GM21360 (cell line): ENCODE measurements around the gene GMDS.

Source experiments
- ATAC-seq: cut with Tn5 transposase; IDR thresholded peaks from one replicate; pipeline ENCODE4 v1.9.1; 2021; ENCODE audit warnings: mild to moderate bottlenecking, moderate library complexity; ENCODE audit not compliant: unreplicated experiment

Gene GMDS

DNA sequence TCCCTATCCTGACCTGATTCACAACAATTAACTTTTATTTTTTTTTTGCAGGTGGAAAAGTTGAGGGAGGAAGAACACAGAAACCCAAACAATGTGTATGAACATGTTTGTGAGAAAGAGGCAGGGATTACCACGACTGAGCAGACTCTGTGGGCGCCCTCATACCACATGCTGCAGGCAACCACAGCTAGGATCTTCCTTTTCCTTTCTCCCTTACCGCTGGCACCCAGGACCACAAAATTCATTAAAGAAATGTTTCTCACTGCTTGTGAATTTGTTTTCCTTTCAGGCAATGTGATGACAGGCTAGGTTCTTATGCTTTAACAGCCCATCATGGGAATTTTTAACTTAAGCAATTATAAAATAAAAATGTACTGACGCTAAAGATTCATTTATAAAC is 287.1 kb downstream of the GMDS start:
- no peak for ATAC-seq

DNA sequence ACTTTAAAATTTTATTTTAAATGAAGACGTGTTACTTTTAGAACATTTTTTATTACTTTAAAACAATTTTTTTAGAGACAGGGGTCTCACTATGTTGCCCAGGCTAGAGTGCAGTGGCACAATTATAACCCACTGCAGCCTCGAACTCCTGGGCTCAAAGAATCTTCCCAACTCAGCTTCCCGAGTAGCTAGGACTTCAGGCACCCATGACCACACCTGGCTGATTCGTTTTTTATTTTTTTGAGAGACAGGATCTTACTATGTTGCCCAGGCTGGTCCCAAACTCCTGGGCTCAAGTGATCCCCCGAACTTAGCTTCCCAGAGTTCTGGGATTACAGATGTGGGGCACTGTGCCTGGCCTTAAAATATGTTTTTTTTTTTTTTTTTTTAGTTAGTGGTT is 287.7 kb downstream of the GMDS start:
- ATAC-seq = no peak

DNA sequence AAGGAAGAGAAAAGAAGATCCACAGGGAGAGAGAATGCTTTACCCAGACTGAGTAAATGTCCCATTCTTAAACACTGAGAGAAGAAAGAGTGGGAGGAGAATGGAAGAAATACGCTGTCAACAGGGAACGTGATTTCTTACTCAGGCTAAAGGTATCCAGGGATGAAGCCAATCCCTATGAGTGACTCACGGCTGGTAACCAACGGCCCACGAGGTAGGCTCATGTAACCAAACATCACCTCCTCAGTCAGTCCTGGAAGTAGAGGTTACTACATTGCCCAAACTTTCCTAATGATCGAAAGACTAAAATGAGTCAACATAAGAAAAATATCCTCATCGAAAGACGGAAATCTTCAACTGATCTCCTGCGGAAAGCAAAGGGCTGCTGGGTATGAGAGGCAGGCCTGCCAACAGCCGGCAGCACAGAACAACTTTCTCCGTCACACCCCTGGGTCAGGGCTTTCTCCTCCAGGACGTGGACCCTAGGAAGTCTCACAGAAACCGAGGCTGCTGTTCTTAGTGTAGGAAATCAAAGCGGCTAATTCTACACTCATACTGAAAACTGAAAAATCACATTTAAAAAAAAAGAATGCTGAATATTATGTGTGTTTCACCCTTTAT is 292.6 kb downstream of the GMDS start:
- no peak for ATAC-seq

DNA sequence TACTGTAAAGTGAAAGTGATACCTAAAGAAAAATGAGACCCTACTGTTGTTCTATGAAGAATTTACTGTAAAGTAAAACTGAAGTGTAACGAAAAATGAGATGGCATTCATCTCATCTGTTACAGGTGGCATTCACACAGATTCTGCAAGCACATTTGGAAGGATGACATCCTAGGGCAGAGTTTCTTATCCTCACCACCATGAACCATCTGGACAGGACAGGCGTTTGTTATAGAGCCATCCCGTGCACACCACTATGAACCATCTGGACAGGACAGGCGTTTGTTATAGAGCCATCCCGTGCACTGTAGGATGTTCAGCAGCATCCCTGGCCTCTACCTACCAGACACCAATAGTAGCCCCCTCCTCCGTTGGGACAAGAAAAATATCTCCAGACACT is 294.8 kb downstream of the GMDS start:
- no peak for ATAC-seq

DNA sequence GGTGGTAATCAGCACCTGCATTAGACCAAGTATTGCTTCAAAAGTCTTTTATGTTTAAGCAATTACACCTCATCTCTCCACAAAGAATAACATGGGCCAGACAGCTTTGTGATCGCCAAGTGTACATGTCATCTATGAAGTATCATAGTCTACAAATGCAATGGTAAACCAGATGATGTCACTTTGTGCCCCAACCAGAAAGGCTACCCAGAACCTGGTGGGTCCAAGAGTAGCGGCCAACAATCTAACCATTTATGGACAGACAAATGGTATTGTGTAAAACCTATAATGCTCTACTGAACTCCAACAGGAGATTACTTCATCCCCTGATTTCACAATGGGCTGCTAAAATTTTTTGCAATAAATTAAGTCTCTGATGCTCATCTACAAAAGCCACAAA is 295.9 kb downstream of the GMDS start:
- ATAC-seq = no peak

DNA sequence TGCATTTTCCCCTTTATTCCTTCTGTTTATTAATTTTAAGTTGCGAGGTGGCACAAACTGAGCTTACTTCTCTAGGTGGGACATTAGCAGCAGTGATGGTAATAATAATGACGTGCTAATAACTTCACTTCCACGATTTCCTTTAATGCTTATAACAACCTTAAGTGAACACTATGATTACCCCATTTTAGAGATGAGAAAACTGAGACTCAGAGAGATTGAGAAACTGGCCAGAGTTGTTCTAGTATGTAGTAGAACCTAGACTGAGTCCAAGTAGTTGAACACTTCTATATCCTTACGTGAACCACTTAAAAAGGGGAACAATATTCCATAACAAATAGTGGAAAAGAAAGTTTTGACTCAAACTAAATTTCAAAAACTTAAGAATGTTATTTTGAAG is 297.5 kb downstream of the GMDS start:
- ATAC-seq = no peak

DNA sequence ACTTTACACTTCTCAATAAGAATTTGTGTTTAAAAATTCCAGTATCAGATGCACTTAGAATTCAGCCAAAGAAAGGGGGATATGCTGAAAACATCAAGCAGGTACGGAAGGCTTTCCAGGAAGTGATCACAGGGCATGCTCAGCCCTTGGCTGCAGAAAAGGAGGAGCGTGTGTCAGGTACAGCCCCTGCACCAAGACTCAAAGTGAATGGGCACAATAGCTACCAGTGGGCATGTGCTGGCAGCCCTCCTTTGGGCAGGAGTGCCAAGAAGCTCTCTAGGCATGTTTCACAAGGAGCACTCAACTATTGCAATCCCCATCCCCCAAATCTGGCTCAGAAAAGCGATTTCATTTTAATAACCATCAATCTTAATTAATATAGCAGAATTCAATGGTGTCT is 298.8 kb downstream of the GMDS start:
- ATAC-seq = no peak

DNA sequence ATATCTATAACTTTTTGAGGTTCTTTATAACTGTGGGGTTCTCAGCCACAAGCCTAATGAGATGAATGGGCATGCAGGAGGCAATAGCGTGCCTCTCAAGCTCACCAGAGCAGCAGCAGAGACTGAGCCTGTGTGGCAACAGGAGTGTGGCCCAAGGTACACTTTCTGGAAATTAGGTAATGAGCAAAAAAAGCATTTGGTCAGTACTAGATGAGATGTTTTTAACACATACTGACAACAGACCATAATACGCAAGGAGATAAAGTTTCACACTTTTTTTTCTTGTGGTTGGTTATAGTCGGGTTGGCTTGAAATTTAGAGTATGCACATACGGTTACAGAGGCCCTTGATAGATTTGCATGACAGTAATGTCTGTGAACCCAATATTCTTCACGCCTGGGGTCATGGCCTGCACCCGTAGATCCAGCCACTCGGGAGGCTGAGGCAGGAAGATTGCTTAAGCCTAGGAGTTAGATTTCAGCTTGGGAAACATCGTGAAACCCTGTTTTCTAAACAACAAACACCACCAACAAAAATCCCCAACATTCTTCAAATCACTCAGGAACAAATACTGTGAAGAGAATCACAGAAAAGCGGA is 300.1 kb downstream of the GMDS start:
- no peak for ATAC-seq

DNA sequence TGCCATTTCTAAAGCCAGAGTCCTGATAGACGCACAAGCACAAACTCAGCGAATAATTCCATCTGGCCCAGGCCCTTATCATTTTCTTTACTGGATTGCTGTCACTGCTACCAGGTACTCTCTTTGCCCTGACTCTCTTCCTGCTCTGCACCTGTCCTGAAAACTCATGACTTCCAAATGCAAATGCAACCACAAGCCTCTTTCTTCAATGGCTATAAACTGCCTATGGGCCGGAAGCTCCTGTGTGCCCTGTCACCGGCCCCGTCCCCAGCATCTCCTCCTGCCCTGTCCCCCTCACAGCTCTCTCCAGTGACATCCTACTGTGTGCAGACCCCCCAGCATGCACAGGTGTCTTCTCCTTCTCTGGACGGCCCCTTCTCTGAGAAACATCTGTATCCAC is 302.6 kb downstream of the GMDS start:
- no peak for ATAC-seq

DNA sequence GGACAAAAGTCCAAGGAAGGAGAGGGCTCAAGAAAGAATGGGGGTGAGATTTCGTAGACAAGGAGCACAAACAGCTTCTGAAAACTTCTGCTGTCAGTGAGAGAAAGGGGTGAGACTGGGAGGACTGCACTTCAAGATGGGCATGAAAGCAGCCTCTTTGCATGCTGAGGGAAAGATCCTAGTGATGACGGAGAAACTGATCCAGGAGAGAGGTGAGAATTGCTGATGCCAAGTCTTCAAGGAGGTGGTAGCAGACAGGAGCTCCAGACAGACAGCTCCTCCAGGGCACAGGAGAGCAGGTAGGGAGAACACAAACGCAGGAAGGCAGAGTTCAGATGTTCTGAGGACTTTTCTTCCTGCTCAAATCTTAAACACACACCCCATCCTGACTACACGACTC is 303.9 kb downstream of the GMDS start:
- ATAC-seq = no peak

DNA sequence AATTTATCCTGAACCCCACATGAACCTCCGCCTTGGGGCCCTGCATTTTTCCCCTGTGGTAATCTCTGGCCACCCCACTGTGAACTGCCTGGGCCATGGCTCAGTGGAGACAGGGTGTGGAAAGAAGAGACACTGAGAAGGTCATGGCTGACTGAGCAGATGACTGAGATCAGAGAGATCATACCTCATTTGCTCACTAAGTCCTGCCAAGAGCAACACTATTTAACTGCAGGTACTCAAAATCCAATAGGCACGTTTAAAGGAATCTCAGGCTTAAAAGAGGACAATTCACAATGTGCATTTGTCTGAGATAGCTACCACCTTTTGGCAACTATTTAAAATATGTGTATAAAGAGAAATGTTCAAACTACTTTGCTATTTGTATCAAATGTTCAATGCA is 305.0 kb downstream of the GMDS start:
- ATAC-seq = no peak

DNA sequence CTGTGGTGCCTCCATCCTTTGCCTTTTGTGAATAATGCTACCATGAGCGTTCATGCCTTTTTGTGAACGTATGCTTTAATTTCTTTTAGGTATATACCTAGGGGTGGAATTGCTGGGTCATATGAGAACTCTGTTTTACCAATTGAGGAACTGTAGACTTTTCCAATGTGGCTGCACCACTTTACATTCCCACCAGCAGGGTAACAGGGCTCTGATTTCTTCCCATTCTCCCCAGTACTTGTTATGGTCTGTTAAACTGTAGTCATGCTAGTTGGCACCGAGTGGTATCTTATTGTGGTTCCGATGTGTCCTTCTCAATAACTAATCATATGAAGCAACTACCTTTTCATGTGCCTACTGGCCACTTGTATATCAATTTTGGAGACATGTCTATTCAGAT is 312.1 kb downstream of the GMDS start:
- ATAC-seq = no peak

DNA sequence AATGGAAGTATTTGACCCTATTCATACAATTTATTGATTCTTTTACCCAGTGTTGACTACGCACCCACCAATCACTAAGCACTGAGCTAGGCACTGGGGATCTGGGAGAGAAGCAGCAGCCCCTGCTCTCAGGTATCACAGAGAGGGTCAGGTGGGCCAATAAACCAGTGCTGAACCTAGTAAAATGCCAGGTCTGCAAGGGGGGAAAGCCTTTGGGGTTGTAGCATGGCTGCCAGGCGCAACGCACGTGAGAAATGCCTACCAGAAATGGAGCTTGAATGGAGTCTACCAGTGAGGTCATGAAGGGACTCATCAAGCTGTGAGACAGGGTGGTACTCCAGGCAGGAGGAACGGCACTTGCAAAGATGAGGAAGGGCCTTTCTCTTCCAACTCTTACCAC is 313.6 kb downstream of the GMDS start:
- ATAC-seq = no peak

DNA sequence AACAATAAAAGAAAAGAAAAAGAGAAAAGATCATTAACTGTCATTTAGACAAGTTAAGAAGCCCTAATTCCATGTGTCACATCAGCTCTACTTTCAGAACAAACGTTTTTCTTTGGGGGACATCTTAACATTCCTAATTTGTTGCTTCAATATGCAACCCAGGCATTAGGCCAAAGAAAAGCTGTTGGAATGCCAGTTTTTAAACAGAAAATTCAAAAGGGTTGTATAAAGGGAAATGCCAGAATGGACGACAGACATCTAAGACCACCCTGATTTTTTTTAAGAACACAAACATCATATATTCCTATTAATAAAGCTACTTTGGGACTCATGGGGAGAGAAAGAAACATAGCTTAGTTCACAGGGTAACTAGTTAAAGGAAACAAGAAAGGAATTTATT is 315.0 kb downstream of the GMDS start:
- ATAC-seq = no peak

DNA sequence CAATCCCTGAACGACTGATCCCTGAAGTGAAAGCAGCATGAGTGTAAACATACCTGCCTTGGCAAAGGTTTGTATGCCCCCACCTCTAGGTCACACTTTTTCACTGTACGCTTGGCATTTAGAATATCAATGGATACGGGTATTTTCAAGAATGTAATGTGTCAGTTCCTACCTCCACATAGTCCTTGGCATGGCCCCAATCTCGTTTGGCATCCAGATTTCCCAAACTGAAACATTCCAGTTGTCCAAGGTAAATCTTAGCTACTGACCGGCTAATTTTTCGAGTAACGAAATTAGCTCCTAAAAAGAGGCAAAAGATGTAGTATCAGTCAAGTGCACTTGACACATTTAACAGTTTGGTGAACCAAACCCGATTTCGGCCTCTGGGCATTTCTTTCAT is 315.5 kb downstream of the GMDS start:
- no peak for ATAC-seq

DNA sequence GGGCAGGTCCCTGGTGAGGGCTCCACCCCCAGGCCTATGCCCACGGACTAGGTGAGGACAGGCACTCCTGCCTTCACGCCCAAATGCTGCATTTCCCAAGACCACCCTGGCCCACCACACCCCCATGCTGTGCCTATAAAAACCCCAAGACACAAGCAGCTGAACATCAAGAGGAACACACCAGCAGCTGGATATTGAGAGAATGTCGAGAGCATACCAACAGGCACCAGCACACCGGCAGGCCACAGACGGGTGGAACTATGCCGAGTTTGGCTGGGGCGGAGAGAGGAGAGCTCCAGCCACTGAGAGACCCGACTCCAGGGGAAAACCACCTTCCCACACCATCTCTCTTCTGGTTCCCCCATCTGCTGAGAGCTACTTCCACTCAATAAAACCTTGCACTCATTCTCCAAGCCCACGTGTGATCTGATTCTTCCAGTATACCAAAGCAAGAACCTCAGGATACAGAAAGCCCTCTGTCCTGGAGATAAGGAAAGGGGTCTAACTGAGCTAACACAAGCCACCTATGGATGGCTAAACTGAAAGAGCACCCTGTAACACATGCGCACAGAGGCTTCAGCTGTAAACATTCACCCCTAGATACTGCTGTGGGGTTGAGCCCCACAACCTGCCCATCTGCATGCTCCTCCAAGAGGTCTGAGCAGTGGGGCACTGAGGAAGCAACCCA is 319.5 kb downstream of the GMDS start:
- no peak for ATAC-seq

DNA sequence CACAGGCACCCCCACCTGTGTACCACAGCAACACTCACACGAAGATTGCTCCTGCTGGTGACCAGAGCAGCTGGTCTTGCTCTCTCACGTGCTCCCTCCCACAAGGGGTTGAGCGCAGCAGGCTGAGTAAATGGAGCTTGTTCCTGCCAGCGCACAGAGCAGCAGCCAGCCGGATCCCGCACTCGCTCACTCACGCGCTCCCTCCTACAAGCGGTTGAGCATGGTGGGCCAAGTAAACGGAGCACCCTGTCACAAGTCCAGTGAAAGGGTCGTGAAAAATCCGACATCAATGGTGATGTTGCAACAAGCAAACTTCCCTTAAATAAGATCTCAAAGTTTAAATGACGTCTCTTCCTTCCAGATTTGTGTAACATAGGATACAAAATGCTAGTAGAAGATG is 322.0 kb downstream of the GMDS start:
- ATAC-seq = no peak

DNA sequence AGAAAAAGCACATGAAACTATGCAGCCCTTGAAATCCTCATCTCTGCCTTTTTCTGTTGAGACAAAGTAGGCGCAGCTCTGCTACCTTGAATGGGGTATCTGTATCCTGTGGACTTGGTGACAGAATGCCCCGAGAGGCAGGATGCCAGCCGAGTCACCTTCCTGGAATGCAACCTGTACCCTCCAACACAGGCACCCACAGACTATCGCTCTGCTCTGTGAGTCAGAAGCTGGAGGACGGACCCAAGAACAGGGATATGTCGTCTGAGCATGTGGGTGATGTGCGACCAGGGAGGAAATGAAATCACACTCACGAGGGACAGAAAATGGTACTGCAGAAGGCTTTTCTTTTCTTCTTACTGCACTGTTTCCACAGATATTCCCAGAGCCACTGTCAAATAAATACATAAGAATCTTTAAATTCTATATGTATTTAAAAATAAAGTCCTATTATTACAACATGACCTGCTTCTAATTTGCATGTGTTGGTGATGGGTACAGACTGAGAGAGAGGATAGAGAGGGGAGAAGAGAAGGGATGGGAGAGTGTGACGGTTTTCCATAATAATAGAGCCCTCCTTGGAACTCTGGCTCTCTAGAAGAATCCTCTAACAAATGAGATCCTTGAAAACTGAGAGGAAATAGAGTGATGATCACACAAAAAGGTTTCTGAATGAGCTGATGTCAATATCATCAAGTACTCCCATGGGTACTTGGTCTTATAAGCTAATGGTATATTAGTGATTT is 327.6 kb downstream of the GMDS start:
- ATAC-seq = no peak

DNA sequence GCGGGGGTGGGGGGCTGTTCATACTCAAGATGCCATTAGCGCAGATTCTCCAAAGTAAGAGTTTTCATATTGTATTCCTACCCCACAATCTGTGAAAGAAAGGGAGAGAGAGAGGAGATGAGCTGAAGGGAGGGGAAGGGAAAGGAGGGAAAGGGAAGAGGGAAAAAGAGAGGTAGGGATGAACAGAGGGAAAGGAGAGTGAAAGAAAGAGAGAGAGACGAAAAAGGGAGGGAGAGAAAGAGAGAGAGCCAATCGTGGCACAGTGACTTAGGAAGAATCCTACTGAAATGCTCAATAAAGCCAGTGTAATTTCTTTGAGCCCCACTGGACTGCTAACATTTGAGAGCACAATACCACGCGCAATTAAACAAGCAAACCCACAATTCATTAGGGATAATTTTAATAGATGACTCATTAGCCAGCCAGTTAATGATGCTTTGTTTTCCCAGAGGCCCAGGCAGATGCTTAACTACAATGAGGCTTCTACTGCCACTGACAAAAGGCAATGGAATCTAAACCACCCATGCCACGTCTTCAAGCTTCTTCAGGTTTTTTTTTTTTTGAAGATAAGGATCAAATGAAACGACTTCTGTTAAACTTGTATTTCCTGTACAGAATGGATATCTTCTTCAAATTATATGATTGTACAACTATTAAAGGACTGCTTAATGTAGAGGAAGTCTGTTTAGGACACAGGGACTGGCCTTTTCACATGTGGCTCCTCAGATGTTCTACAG is 328.9 kb downstream of the GMDS start:
- no peak for ATAC-seq

DNA sequence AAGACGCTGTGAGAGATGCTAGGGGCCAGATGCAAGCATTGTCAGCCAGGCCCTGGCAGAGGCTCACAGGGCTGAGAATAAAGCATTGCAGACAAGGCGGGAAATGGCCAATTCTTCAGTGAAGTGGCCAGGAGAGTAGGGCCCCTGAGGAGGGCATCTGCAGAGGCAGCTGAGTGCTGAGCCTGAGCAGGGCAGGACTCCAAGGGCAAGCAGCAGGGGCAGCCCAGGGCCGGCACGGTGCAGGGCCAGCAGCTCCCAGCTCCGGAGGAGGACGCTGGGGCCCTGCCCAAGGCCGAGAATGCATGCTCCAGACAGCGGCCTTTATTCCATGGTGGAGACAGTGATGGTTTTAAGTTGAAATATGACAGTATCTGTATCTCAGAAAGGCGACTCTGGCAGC is 330.2 kb downstream of the GMDS start:
- ATAC-seq = no peak

DNA sequence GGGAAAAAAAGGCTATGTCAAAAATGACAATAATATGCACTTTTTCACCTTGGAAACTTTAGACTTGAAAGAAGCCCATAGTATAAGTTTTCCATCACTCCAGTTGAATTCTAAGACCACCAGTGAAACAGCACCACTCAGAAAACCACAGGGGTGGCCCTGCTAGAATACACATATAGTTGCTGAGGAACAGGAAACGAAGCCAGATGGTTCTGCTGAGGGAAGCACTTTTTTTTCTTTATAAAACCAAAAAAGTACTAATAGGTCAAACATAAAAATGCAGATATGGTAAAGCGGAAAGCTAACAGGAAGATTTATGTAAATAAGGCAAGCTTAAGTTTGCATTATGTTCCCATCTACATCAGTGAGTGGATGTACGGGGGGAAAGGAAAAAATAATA is 331.8 kb downstream of the GMDS start:
- ATAC-seq = no peak
